Endothelial cell of umbilical vein (primary cell): ENCODE measurements around the gene SCARF2. TPM values are rescaled to one million over a fixed set of nuclear protein-coding genes. Genes with fewer than 3 reads are reported as not detected.

Experiments used
- BruUV-seq: library from RNA; stranded (reverse); fragments of 400-500 nt; replicated peaks from 2 replicates; lab custom pipeline; 2021; lab: Mats Ljungman, UMichigan
- CTCF ChIA-PET: fragments of 300-600, 350-600 bp; sonication (Branson Sonifier 250); formaldehyde crosslinking; loops from one replicate; lab custom pipeline; 2021; ENCODE audit warnings: antibody characterized with exemption, inconsistent platforms; lab: Charles Lee
- POLR2A ChIA-PET: fragments of 300-600, 350-600 bp; sonication (Branson Sonifier 250); formaldehyde crosslinking; loops from one replicate; lab custom pipeline; 2021; ENCODE audit warnings: antibody characterized with exemption, inconsistent platforms; lab: Charles Lee
- DNase-seq: peaks from one replicate; pipeline ENCODE4 v3.0.0-alpha.2; 2011; ENCODE audit warnings: low read depth, low spot score
- FAIRE-seq: peaks from 2 replicates; lab custom pipeline; 2011; peaks lifted over from hg19 to GRCh38; lab: Jason Lieb, UNC
- H2AFZ ChIP-seq: 2 replicates; pipeline ENCODE4 v1.6.0; 2012; ENCODE audit warnings: low read depth, low read length, control low read depth, inconsistent platforms
- H3K27ac ChIP-seq: 2 replicates; pipeline ENCODE4 v1.5.1; 2011; ENCODE audit warnings: low read depth, mild to moderate bottlenecking, control low read depth, low read length, moderate library complexity; ENCODE audit not compliant: insufficient read depth
- H3K27me3 ChIP-seq, 2 experiments: 2 replicates each; pipeline versions ENCODE4 v1.6.0 to v1.6.1; 2011; ENCODE audit warnings: low read length in 2 of 2, mixed read lengths in 1 of 2; ENCODE audit not compliant: control insufficient read depth in 2 of 2, insufficient read depth in 2 of 2
- H3K36me3 ChIP-seq, 2 experiments: 2 replicates in 1 of 2; 3 replicates in 1 of 2; pipeline ENCODE4 v1.5.1; 2011; ENCODE audit warnings: low read length in 2 of 2, mild to moderate bottlenecking in 1 of 2, moderate library complexity in 1 of 2; ENCODE audit not compliant: control insufficient read depth in 2 of 2, insufficient read depth in 2 of 2; ENCODE audit errors: extremely low read depth in 1 of 2
- H3K4me1 ChIP-seq: 3 replicates; pipeline ENCODE4 v1.5.1; 2011; ENCODE audit warnings: mild to moderate bottlenecking, low read length; ENCODE audit not compliant: control insufficient read depth, insufficient read depth; ENCODE audit errors: extremely low read depth
- H3K4me2 ChIP-seq: 2 replicates; pipeline ENCODE4 v1.6.1; 2011; ENCODE audit warnings: low read length, control low read depth, mixed read lengths; ENCODE audit not compliant: insufficient read depth
- H3K4me3 ChIP-seq, 3 experiments: fragments of 200-600 bp in 1 of 3; sonication (generic), shearing (Covaris generic) in 1 of 3; replicated peaks in 1 of 3; 2 replicates each; pipeline ENCODE4 v1.5.1; 2011 to 2016; ENCODE audit warnings: control low read depth in 3 of 3, low read length in 3 of 3, mild to moderate bottlenecking in 2 of 3, inconsistent platforms in 1 of 3, low read depth in 1 of 3, moderate library complexity in 1 of 3; ENCODE audit not compliant: insufficient read depth in 1 of 3
- H3K79me2 ChIP-seq: 2 replicates; pipeline ENCODE4 v1.6.0; 2012; ENCODE audit warnings: low read length, inconsistent platforms; ENCODE audit not compliant: control insufficient read depth, insufficient read depth
- H3K9ac ChIP-seq: replicated peaks from 2 replicates; pipeline ENCODE3; 2011; ENCODE audit warnings: low read length, control low read depth; ENCODE audit not compliant: insufficient read depth; ENCODE audit errors: extremely low read depth
- H3K9me1 ChIP-seq: replicated peaks from 3 replicates; pipeline ENCODE4 v1.6.0; 2011; ENCODE audit warnings: mild to moderate bottlenecking, low read length; ENCODE audit not compliant: control insufficient read depth, insufficient read depth; ENCODE audit errors: extremely low read depth
- H3K9me3 ChIP-seq: replicated peaks from 2 replicates; pipeline ENCODE4 v1.5.1; 2012; ENCODE audit warnings: low read length, inconsistent platforms; ENCODE audit not compliant: control insufficient read depth, insufficient read depth
- H4K20me1 ChIP-seq: replicated peaks from 2 replicates; pipeline ENCODE3; 2011; ENCODE audit warnings: mild to moderate bottlenecking, low read length; ENCODE audit not compliant: control insufficient read depth, insufficient read depth; ENCODE audit errors: extremely low read depth
- EZH2 ChIP-seq: IDR thresholded peaks from 2 replicates; pipeline ENCODE4 v1.6.1; 2012; ENCODE audit warnings: borderline replicate concordance, low read depth, mild to moderate bottlenecking, moderate library complexity, low read length, inconsistent platforms; ENCODE audit not compliant: severe bottlenecking
- FOS ChIP-seq: IDR thresholded peaks from 2 replicates; pipeline ENCODE4 v1.6.1; 2011; ENCODE audit warnings: mild to moderate bottlenecking, low read length, moderate library complexity, borderline replicate concordance; ENCODE audit not compliant: insufficient read depth
- GATA2 ChIP-seq: IDR thresholded peaks from 2 replicates; pipeline ENCODE4 v1.7.0; 2011; ENCODE audit warnings: low read depth, mild to moderate bottlenecking, moderate library complexity, mixed read lengths, low read length; ENCODE audit not compliant: insufficient read length, insufficient read depth
- JUN ChIP-seq: IDR thresholded peaks from 2 replicates; pipeline ENCODE4 v1.6.1; 2011; ENCODE audit warnings: borderline replicate concordance, low read depth; ENCODE audit not compliant: insufficient read length, insufficient read depth
- MYC ChIP-seq: IDR thresholded peaks from one replicate; pipeline ENCODE4 v1.6.1; 2011; ENCODE audit warnings: mild to moderate bottlenecking, low read depth, low read length
- POLR2A ChIP-seq: IDR thresholded peaks from 2 replicates; pipeline ENCODE4 v1.6.1; 2012; ENCODE audit warnings: low read depth, mild to moderate bottlenecking, control low read depth, low read length
- POLR2AphosphoS5 ChIP-seq: IDR thresholded peaks from 2 replicates; pipeline ENCODE4 v1.6.1; 2012; ENCODE audit warnings: low read depth, mild to moderate bottlenecking, control low read depth, low read length, moderate library complexity; ENCODE audit not compliant: insufficient read depth
- dilution Hi-C: fragments of 300-500 bp; cut with MboI; formaldehyde crosslinking; loops from one replicate; pipeline ENCODE4 v1.15.0; 2019; ENCODE audit warnings: low sequenced_read_pairs; ENCODE audit not compliant: extremely low pct_ligation_motif_present
- intact Hi-C: fragments of 100-400 bp; cut with micrococcal nuclease; formaldehyde crosslinking; loops from one replicate; pipeline ENCODE4 v1.10.0; 2022
- polyA plus RNA-seq, 4 experiments: library from polyadenylated mRNA; depleted of rRNA in 3 of 4; stranded (reverse) in 3 of 4; unstranded in 1 of 4; fragments of >200 nt; gene quantifications; 2 replicates each; pipeline versions ENCODE4 v1.2.1 to v1.2.3, GENCODE V29; 2011 to 2012; ENCODE audit warnings: missing spikeins in 1 of 4
- total RNA-seq: library from RNA; stranded (reverse); gene quantifications from 2 replicates; pipeline ENCODE4 v1.2.3, GENCODE V29; 2021
- TF ChIP-seq, protein P1 (sequence below): IDR thresholded peaks from 2 replicates; pipeline ENCODE4 v1.6.1; 2011; ENCODE audit not compliant: insufficient read depth, insufficient read length
- TF ChIP-seq, protein P2 (sequence below), 2 donors: IDR thresholded peaks; 1 replicate in 1 of 2; 2 replicates in 1 of 2; pipeline ENCODE4 v1.5.1; 2011; ENCODE audit warnings: low read length in 2 of 2, mild to moderate bottlenecking in 2 of 2, moderate library complexity in 2 of 2, control low read depth in 1 of 2, inconsistent platforms in 1 of 2, low read depth in 1 of 2; ENCODE audit not compliant: insufficient read depth in 1 of 2; ENCODE audit errors: extremely low read depth in 1 of 2

Gene SCARF2
- total and polyA plus RNA-seq, 2 donors (not counting 3 experiments of a cell fraction or from before 2014, with no cell fraction given) = 15.7 to 20.1 TPM

DNA sequence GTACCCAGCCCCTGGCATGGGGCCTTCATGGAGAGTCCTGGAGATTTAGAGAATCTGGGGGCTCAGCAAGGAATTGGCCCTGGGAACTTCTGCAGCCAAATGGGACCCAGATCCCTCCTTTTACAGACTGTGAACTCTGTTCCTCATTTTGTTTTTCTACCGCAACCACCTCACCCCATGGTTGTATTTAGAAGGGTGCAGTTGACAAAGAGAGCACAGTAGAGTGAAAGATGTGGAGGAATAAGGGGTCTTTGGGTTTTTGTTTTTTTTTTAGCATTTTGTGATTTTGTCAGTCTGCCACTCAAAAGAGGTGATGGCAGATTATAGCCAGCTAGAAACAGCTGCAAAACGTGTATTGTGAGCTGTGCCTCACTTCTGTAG, 41.7 kb downstream of the SCARF2 start:
- Histone ChIP-seq H3K4me2 (no peak overlapping the region), H2AFZ (no peak overlapping the region), H3K79me2 (peaks cover 4% of the 10 kb centered on the region), H3K9ac (no peak overlapping the region), H3K4me1 (peaks cover 7% of the 10 kb centered on the region), H3K9me3 (no peaks in the 10 kb centered on the region), H3K27me3 (no peaks in the 10 kb centered on the region), H3K4me3 (no peak overlapping the region), H3K36me3 (peaks cover 1 to 2% of the 10 kb centered on the region in 2 experiments), H3K9me1 (no peaks in the 10 kb centered on the region), H4K20me1 (no peaks in the 10 kb centered on the region), H3K27ac (no peak overlapping the region)
- POLR2A ChIA-PET = no interaction called here
- TF ChIP-seq FOS = no peak
- TF ChIP-seq POLR2A = no peak
- no peak for TF ChIP-seq EZH2
- TF ChIP-seq JUN = no peak
- BruUV-seq = no TSS peak
- intact Hi-C loops = no loop called here
- dilution Hi-C loops = no loop called here
- FAIRE-seq (no peak), DNase-seq (no peak)
- CTCF ChIA-PET = interaction anchor here (1.0 to 1.5 kb wide), 2 partner anchors 18 to 60 kb away, joined by 3 to 5 read pairs; no protein-coding TSS in a partner anchor

DNA sequence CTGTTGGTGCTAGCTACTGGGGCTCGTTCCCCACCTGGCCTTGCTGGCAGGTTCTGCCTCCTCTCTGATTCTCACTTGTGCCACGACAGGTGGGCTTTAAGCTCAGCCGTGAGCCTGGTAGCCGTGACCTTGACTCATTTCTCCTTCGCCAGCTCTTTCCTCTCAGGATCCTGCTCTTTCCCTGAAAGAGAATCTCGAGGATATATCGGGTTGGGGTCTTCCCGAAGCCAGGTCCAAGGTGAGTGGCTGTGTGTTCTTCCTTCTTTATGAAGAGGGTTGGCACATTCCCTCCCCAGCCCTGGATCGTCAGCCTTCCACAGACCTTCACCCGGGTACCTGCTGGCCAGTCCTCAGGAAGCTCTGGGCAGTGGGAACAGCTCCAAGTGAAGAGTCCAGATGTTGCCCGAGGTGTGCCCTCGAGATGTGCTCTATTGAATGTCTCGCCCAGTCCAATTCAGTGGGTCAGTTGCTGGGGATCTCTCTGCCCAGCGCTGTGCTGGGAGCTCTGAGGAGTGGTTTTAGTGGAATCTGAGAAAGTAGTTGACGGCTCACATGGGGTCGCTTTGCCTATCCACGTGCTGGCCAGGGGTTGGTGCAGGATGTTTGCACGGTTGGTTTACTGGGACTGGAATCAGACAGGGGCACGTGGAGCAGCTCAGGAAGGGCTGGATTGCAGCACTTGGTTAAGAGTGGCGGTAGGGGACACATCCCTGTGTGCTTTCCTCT, 42.3 kb downstream of the SCARF2 start:
- Histone ChIP-seq H3K4me1 (peaks cover 7% of the 10 kb centered on the region), H3K4me2 (peak overlapping the region; percentile 47), H3K4me3 (peak overlapping the region in 1 of 3 experiments; percentile 77), H2AFZ (no peak overlapping the region), H3K36me3 (no peaks in the 10 kb centered on the region), H3K27me3 (peaks cover under 1 to 3% of the 10 kb centered on the region in 2 experiments), H3K9me1 (no peaks in the 10 kb centered on the region), H3K27ac (no peak overlapping the region), H3K79me2 (peaks cover 4% of the 10 kb centered on the region), H3K9ac (no peak overlapping the region), H4K20me1 (no peaks in the 10 kb centered on the region), H3K9me3 (no peaks in the 10 kb centered on the region)
- intact Hi-C loops (no loop called here), dilution Hi-C loops (no loop called here)
- DNase-seq (no peak), FAIRE-seq (no peak)
- POLR2A ChIA-PET = no interaction called here
- BruUV-seq = no TSS peak
- no peak for TF ChIP-seq MYC
- no peak for TF ChIP-seq EZH2
- TF ChIP-seq FOS = no peak
- no peak for TF ChIP-seq JUN
- TF ChIP-seq, protein P1, sequence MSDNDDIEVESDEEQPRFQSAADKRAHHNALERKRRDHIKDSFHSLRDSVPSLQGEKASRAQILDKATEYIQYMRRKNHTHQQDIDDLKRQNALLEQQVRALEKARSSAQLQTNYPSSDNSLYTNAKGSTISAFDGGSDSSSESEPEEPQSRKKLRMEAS = no peak
- no peak for TF ChIP-seq POLR2AphosphoS5
- TF ChIP-seq POLR2A = no peak
- no peak for TF ChIP-seq GATA2
- TF ChIP-seq, protein P2, sequence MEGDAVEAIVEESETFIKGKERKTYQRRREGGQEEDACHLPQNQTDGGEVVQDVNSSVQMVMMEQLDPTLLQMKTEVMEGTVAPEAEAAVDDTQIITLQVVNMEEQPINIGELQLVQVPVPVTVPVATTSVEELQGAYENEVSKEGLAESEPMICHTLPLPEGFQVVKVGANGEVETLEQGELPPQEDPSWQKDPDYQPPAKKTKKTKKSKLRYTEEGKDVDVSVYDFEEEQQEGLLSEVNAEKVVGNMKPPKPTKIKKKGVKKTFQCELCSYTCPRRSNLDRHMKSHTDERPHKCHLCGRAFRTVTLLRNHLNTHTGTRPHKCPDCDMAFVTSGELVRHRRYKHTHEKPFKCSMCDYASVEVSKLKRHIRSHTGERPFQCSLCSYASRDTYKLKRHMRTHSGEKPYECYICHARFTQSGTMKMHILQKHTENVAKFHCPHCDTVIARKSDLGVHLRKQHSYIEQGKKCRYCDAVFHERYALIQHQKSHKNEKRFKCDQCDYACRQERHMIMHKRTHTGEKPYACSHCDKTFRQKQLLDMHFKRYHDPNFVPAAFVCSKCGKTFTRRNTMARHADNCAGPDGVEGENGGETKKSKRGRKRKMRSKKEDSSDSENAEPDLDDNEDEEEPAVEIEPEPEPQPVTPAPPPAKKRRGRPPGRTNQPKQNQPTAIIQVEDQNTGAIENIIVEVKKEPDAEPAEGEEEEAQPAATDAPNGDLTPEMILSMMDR (IDR thresholded peaks at IDR 0.05; ENCODE audit: extremely low read depth in 1 of 2, insufficient read depth in 1 of 2, low read depth in 1 of 2, low read length in 2 of 2) = no peak
- CTCF ChIA-PET = interaction anchor here (1.5 kb wide), 1 partner anchor 61 kb away, joined by 5 read pairs; no protein-coding TSS in a partner anchor
